ENCODE results near the gene SOX8.

DNA sequence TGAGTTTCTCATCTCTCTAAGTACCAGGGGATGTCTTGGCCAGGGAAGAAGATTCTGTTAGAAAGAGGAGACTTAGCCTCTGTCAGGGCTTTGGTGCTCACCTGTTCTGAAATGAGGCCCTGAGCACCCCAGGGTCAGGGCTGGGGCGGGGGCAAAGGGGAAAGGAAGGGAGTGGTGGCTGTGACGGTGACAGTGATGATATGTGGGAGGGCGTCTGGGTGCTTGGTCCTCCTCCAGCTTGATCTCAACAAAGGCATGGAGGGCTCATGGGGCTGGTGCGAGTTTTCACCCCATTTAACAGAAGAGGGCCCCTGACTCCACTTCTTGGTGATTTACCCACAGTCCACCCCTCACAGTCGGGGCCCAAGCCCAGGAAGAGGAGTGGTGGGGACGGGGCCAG, 15.1 kb downstream of the SOX8 start:
- no peak for TF ChIP-seq EZH2 (IDR thresholded peaks at IDR 0.05; ENCODE audit: borderline replicate concordance, low read length)
- TF ChIP-seq, protein P1, sequence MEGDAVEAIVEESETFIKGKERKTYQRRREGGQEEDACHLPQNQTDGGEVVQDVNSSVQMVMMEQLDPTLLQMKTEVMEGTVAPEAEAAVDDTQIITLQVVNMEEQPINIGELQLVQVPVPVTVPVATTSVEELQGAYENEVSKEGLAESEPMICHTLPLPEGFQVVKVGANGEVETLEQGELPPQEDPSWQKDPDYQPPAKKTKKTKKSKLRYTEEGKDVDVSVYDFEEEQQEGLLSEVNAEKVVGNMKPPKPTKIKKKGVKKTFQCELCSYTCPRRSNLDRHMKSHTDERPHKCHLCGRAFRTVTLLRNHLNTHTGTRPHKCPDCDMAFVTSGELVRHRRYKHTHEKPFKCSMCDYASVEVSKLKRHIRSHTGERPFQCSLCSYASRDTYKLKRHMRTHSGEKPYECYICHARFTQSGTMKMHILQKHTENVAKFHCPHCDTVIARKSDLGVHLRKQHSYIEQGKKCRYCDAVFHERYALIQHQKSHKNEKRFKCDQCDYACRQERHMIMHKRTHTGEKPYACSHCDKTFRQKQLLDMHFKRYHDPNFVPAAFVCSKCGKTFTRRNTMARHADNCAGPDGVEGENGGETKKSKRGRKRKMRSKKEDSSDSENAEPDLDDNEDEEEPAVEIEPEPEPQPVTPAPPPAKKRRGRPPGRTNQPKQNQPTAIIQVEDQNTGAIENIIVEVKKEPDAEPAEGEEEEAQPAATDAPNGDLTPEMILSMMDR (IDR thresholded peaks at IDR 0.05; ENCODE audit: low read length) = no peak
